H9 (cell line): ENCODE results near the gene CDH23. TPM values are rescaled to one million over a fixed set of nuclear protein-coding genes. Genes with fewer than 3 reads are reported as not detected.

Experiments
- DNase-seq: peaks from one replicate; pipeline ENCODE4 v3.0.0-alpha.2; 2017
- H2AFZ ChIP-seq: one replicate; pipeline ENCODE4 v1.6.1; 2013; ENCODE audit warnings: mild to moderate bottlenecking, low read length, control low read depth, moderate library complexity
- H2AK5ac ChIP-seq: 2 replicates; pipeline ENCODE4 v1.6.1; 2013; ENCODE audit warnings: low read length, control low read depth, mixed read lengths; ENCODE audit not compliant: insufficient read length
- H2BK120ac ChIP-seq: one replicate; pipeline ENCODE4 v1.6.1; 2013; ENCODE audit warnings: low read depth, mild to moderate bottlenecking, low read length, control low read depth, inconsistent platforms; ENCODE audit not compliant: poor library complexity, severe bottlenecking
- H2BK12ac ChIP-seq: 2 replicates; pipeline ENCODE4 v1.6.1; 2013; ENCODE audit warnings: low read length, control low read depth, mixed read lengths, low read depth; ENCODE audit not compliant: insufficient read length
- H2BK15ac ChIP-seq: 2 replicates; pipeline ENCODE4 v1.6.1; 2013; ENCODE audit warnings: low read depth, low read length, control low read depth
- H2BK20ac ChIP-seq: one replicate; pipeline ENCODE4 v1.6.1; 2013; ENCODE audit warnings: low read depth, mild to moderate bottlenecking, low read length, control low read depth, inconsistent platforms; ENCODE audit not compliant: poor library complexity, severe bottlenecking
- H2BK5ac ChIP-seq: 2 replicates; pipeline ENCODE4 v1.6.1; 2013; ENCODE audit warnings: low read length, control low read depth, mixed read lengths; ENCODE audit not compliant: insufficient read length
- H3K14ac ChIP-seq: 2 replicates; pipeline ENCODE4 v1.6.1; 2013; ENCODE audit warnings: low read length, control low read depth; ENCODE audit not compliant: insufficient read depth
- H3K18ac ChIP-seq: 2 replicates; pipeline ENCODE4 v1.6.1; 2013; ENCODE audit warnings: low read depth, mild to moderate bottlenecking, mixed read lengths, low read length, control low read depth; ENCODE audit not compliant: insufficient read length
- H3K23ac ChIP-seq: 2 replicates; pipeline ENCODE4 v1.6.1; 2013; ENCODE audit warnings: low read length, control low read depth, mixed read lengths, low read depth; ENCODE audit not compliant: insufficient read length
- H3K23me2 ChIP-seq: 2 replicates; pipeline ENCODE4 v1.6.1; 2013; ENCODE audit warnings: low read depth, mild to moderate bottlenecking, mixed read lengths, low read length, control low read depth; ENCODE audit not compliant: insufficient read length, poor library complexity, severe bottlenecking
- H3K27ac ChIP-seq: 2 replicates; pipeline ENCODE4 v1.5.1; 2013; ENCODE audit warnings: low read length, control low read depth, mixed read lengths, low read depth; ENCODE audit not compliant: insufficient read length
- H3K27me3 ChIP-seq: 2 replicates; pipeline ENCODE4 v1.6.1; 2013; ENCODE audit warnings: low read length, control low read depth, inconsistent platforms; ENCODE audit not compliant: insufficient read depth
- H3K4ac ChIP-seq: 2 replicates; pipeline ENCODE4 v1.6.1; 2013; ENCODE audit warnings: low read depth, mild to moderate bottlenecking, control low read depth, inconsistent platforms, low read length, moderate library complexity
- H3K4me1 ChIP-seq: 2 replicates; pipeline ENCODE4 v1.6.1; 2013; ENCODE audit warnings: low read length, control low read depth, inconsistent platforms; ENCODE audit not compliant: insufficient read depth
- H3K4me2 ChIP-seq: 2 replicates; pipeline ENCODE4 v1.6.1; 2013; ENCODE audit warnings: low read length, control low read depth, mixed read lengths; ENCODE audit not compliant: insufficient read length, insufficient read depth
- H3K56ac ChIP-seq: 2 replicates; pipeline ENCODE4 v1.6.1; 2013; ENCODE audit warnings: low read depth, mild to moderate bottlenecking, mixed read lengths, low read length, control low read depth; ENCODE audit not compliant: insufficient read length
- H3K79me1 ChIP-seq: 2 replicates; pipeline ENCODE4 v1.6.1; 2013; ENCODE audit warnings: low read depth, mild to moderate bottlenecking, moderate library complexity, low read length, control low read depth, inconsistent platforms; ENCODE audit not compliant: insufficient read depth, poor library complexity, severe bottlenecking
- H3K79me2 ChIP-seq: 2 replicates; pipeline ENCODE4 v1.6.1; 2013; ENCODE audit warnings: low read length, control low read depth, inconsistent platforms; ENCODE audit not compliant: insufficient read depth
- H3K9ac ChIP-seq: 2 replicates; pipeline ENCODE4 v1.6.1; 2013; ENCODE audit warnings: low read length, control low read depth, mixed read lengths; ENCODE audit not compliant: insufficient read length; ENCODE audit errors: extremely low read depth
- H3K9me3 ChIP-seq: one replicate; pipeline ENCODE4 v1.6.1; 2013; ENCODE audit warnings: low read depth, low read length, inconsistent platforms; ENCODE audit not compliant: control insufficient read depth
- H3T11ph ChIP-seq: one replicate; pipeline ENCODE4 v1.6.1; 2013; ENCODE audit warnings: mild to moderate bottlenecking, low read length, control low read depth, inconsistent platforms
- H4K20me1 ChIP-seq: one replicate; pipeline ENCODE4 v1.6.1; 2013; ENCODE audit not compliant: control insufficient read depth, insufficient read length, insufficient read depth
- H4K5ac ChIP-seq: 2 replicates; pipeline ENCODE4 v1.6.1; 2013; ENCODE audit warnings: low read depth, mild to moderate bottlenecking, mixed read lengths, low read length, control low read depth; ENCODE audit not compliant: insufficient read length
- H4K8ac ChIP-seq: replicated peaks from 2 replicates; pipeline ENCODE4 v1.6.1; 2013; ENCODE audit warnings: low read length, control low read depth, mixed read lengths, low read depth; ENCODE audit not compliant: insufficient read length
- H4K91ac ChIP-seq: 2 replicates; pipeline ENCODE4 v1.6.1; 2013; ENCODE audit warnings: low read depth, mild to moderate bottlenecking, moderate library complexity, mixed read lengths, low read length, control low read depth; ENCODE audit not compliant: insufficient read length
- H3K27ac Mint-ChIP-seq, 3 experiments: 2 replicates in 2 of 3; 3 replicates in 1 of 3; pipeline ENCODE4 v1.8.0; 2020 to 2021; ENCODE audit warnings: mixed read lengths in 3 of 3, mild to moderate bottlenecking in 1 of 3, moderate library complexity in 1 of 3
- H3K27me3 Mint-ChIP-seq: 2 replicates; pipeline ENCODE4 v1.8.0; 2021; ENCODE audit warnings: low read depth, mild to moderate bottlenecking, moderate library complexity, mixed read lengths
- H3K36me3 Mint-ChIP-seq, 3 experiments: 2 replicates in 2 of 3; 3 replicates in 1 of 3; pipeline ENCODE4 v1.8.0; 2020 to 2021; ENCODE audit warnings: low read depth in 3 of 3, mixed read lengths in 3 of 3; ENCODE audit not compliant: insufficient read depth in 1 of 3
- H3K4me1 Mint-ChIP-seq, 2 experiments: 2 replicates each; pipeline ENCODE4 v1.8.0; 2020; ENCODE audit warnings: mixed read lengths in 2 of 2
- H3K4me3 Mint-ChIP-seq, 2 experiments: 2 replicates in 1 of 2; 3 replicates in 1 of 2; pipeline ENCODE4 v1.8.0; 2020 to 2021; ENCODE audit warnings: mild to moderate bottlenecking in 2 of 2, mixed read lengths in 2 of 2, moderate library complexity in 1 of 2
- H3K9me3 Mint-ChIP-seq, 2 experiments: 2 replicates in 1 of 2; 3 replicates in 1 of 2; pipeline ENCODE4 v1.8.0; 2020; ENCODE audit warnings: mild to moderate bottlenecking in 2 of 2, mixed read lengths in 2 of 2, moderate library complexity in 1 of 2
- CTCF ChIP-seq: fragments of 200-600 bp; sonication (generic); conservative IDR thresholded peaks from 3 replicates; pipeline ENCODE4 v1.8.0; 2021; ENCODE audit warnings: antibody characterized with exemption, mild to moderate bottlenecking
- WGBS: extraction: QIAGEN DNeasy Blood & Tissue Kit; methylation state at CpG from one replicate; pipeline ENCODE4 v1.1.7; 2013; ENCODE audit warnings: missing lambda C conversion rate, low lambda C conversion rate, mixed read lengths; ENCODE audit not compliant: insufficient read length; ENCODE audit errors: extremely low coverage; 5-methylcytosine and 5-hydroxymethylcytosine counted together
- total RNA-seq: library from RNA; stranded (reverse); gene quantifications from 2 replicates; pipeline ENCODE4 v1.2.1, GENCODE V29; 2021

The CDH23 gene
- total RNA-seq, 1 experiment from 2014 or later = 2.1 TPM

GRCh38 chr10:71790749-71791440 lies 394.2 kb downstream of the CDH23 start:
- H3K27me3 ChIP-seq = 0 out of 2 replicates have a peak, but pooled peaks cover 2% of the 10 kb centered on the region
- no peaks in the 10 kb centered on the region; a peak in 1 of 5 replicates for H3K9me3 Mint-ChIP-seq
- H3K18ac ChIP-seq = no peak overlapping the region
- no peak overlapping the region for H3K4me3 Mint-ChIP-seq
- H4K8ac ChIP-seq = no peak overlapping the region
- H4K20me1 ChIP-seq = no peaks in the 10 kb centered on the region
- no peak overlapping the region; the same call in 1 of the 2 replicates for H3K14ac ChIP-seq
- no peaks in the 10 kb centered on the region for H3K36me3 Mint-ChIP-seq
- H3K4me2 ChIP-seq = no peak overlapping the region
- no peak overlapping the region for H3K27ac Mint-ChIP-seq
- no peak overlapping the region for H2BK5ac ChIP-seq
- WGBS = no CpG with 5 or more reads among the region's 17 CpGs
- peaks cover 13% of the 10 kb centered on the region for H3K27me3 Mint-ChIP-seq
- H4K91ac ChIP-seq = no peak overlapping the region
- H3K23ac ChIP-seq = no peak overlapping the region
- no peak overlapping the region for H3K27ac ChIP-seq
- H2BK20ac ChIP-seq = no peak overlapping the region
- H3K4me1 ChIP-seq = no peaks in the 10 kb centered on the region
- no peak overlapping the region for H3T11ph ChIP-seq
- no peak overlapping the region for H2BK12ac ChIP-seq
- H4K5ac ChIP-seq = no peak overlapping the region
- H3K9me3 ChIP-seq = no peaks in the 10 kb centered on the region
- no peak overlapping the region for H2BK120ac ChIP-seq
- no peak for DNase-seq
- no peaks in the 10 kb centered on the region for H3K23me2 ChIP-seq
- H3K9ac ChIP-seq = no peak overlapping the region
- H3K4ac ChIP-seq = no peak overlapping the region
- no peaks in the 10 kb centered on the region for H3K79me1 ChIP-seq
- no peak overlapping the region for H2BK15ac ChIP-seq
- peaks cover 0 to 3% of the 10 kb centered on the region in 2 experiments; a peak in 1 of 4 replicates for H3K4me1 Mint-ChIP-seq
- H3K56ac ChIP-seq = no peak overlapping the region
- H2AFZ ChIP-seq = no peak overlapping the region
- no peak overlapping the region for H2AK5ac ChIP-seq
- no peak for TF ChIP-seq CTCF
- no peaks in the 10 kb centered on the region for H3K79me2 ChIP-seq
